ENCODE data around the gene RAB33B. TPM values are rescaled to one million over a fixed set of nuclear protein-coding genes. Genes with fewer than 3 reads are reported as not detected.
A peak's percentile ranks its signal among the peaks of the same experiment; 100 is the strongest.
"Not testable (repeated sequence)": the region's sequence is repeated elsewhere in the genome, so short reads cannot be mapped to it uniquely, and the experiment has no call there.

The RAB33B gene
- polyA plus RNA-seq (2013, experiment 1 of 4), result 8.8 TPM
- polyA plus RNA-seq (2013, experiment 2 of 4), result 9.7 TPM
- polyA plus RNA-seq (2013, experiment 3 of 4), result 7.9 TPM
- 7.7 TPM for polyA plus RNA-seq (2013, experiment 4 of 4)

DNA sequence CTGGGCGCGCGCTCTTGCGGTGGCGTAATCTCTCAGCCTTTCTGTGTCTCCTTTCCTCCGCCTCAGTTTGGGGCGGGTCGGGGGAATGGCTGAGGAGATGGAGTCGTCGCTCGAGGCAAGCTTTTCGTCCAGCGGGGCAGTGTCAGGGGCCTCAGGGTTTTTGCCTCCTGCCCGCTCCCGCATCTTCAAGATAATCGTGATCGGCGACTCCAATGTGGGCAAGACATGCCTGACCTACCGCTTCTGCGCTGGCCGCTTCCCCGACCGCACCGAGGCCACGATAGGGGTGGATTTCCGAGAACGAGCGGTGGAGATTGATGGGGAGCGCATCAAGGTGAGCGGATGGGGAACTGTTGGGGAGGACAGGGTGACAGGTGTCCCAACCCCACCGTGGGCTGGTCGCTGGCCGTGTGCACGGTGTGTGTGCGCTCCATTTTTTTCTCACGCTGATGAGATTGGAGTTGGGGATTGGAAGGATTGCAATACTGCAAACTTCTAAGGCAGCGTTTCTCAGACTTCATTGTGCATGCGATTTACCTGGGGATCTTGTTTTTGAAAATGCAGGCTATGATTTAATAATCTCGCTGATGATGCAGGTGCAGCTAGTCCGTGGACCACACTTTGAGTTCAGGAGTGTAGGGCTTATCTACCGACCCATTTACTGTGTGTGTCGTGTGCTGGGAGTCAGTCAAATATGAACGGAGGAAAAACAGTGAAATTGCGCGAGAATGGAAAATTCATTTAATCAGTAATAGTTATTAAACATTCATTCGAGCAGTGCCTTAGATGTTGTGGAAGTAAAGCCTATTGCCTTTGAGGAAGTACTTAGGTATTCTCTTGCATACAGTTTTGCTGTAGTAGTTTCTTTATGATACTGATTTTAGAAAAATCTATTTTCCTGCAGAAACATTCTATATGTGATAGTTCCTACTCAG lies at the start of gene RAB33B:
RAB33B (plus strand) TSS at position 11 of the 935 bp plus-strand sequence; CDS start at position 86, 75 bp downstream.
- WGBS, 2 experiments, result 5% methylated on average over 46 of the region's 46 CpGs
- H3K27me3 ChIP-seq (ENCODE audit: control insufficient read depth, insufficient read depth, low read length, poor library complexity, severe bottlenecking), result no peaks in the 10 kb centered on the region
- peaks cover 11% of the 10 kb centered on the region for H3K4me1 ChIP-seq (ENCODE audit: control insufficient read depth, insufficient read depth, low read length)
- no peaks in the 10 kb centered on the region for H3K9me3 ChIP-seq (ENCODE audit: control insufficient read depth, low read length)
- peak within 1 kb of the TSS; percentile 80 for H3K27ac ChIP-seq (ENCODE audit: insufficient read depth, low read depth, low read length, poor library complexity, severe bottlenecking)
- H3K4me3 ChIP-seq (ENCODE audit: insufficient read depth, low read depth, low read length), result peak within 1 kb of the TSS; percentile 59
- no peaks in the 10 kb centered on the region for H3K36me3 ChIP-seq (ENCODE audit: control insufficient read depth, insufficient read depth, low read length)

DNA sequence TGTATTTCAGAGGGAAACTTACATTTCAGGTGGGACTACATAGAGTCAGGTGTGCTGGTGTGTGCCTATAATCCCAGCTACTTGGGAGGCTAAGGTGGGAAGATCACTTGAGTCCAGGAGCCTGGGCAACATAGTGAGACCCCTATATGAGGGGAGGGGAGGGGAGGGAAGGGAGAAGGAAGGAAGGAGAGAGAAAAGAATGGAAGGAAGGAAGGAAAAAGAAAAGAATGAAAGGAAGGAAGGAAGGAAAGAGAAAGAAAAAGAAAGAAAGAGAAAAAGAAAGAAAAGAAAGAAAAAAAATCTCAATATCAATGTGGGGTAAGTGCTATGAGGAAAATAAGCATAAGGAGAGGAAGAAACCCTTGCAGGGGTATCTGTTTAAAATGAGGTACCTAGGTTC lies 43.6 kb upstream of the RAB33B start:
- H3K27ac ChIP-seq (ENCODE audit: insufficient read depth, low read depth, low read length, poor library complexity, severe bottlenecking), result no peak overlapping the region
- H3K9me3 ChIP-seq (ENCODE audit: control insufficient read depth, low read length), result no peaks in the 10 kb centered on the region
- H3K4me1 ChIP-seq (ENCODE audit: control insufficient read depth, insufficient read depth, low read length), result no peaks in the 10 kb centered on the region
- no peaks in the 10 kb centered on the region for H3K36me3 ChIP-seq (ENCODE audit: control insufficient read depth, insufficient read depth, low read length)
- H3K27me3 ChIP-seq (ENCODE audit: control insufficient read depth, insufficient read depth, low read length, poor library complexity, severe bottlenecking), result no peaks in the 10 kb centered on the region
- H3K4me3 ChIP-seq (ENCODE audit: insufficient read depth, low read depth, low read length), result no peak overlapping the region

DNA sequence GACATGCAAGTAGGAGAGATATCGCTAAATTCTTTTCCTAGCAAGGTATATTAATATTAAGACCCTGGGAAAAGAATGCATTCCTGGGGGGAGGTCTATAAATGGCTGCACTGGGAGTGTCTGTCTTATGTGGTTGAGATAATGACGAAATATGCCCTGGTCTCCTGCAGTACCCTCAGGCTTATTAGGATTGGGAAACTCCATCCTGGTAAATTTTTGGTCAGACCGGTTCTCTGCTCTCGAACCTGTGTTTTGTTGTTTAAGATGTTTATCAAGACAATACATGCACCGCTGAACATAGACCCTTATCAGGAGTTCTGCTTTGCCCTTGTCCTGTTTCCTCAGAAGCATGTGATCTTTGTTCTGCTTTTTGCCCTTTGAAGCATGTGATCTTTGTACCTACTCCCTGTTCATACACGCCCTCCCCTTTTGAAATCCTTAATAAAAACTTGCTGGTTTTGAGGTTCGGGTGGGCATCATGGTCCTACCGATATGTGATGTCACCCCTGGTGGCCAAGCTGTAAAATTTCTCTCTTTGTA lies 39.2 kb upstream of the RAB33B start:
- not testable (repeated sequence) for H3K4me3 ChIP-seq (ENCODE audit: insufficient read depth, low read depth, low read length); H3K4me1 ChIP-seq (ENCODE audit: control insufficient read depth, insufficient read depth, low read length); H3K27ac ChIP-seq (ENCODE audit: insufficient read depth, low read depth, low read length, poor library complexity, severe bottlenecking); H3K27me3 ChIP-seq (ENCODE audit: control insufficient read depth, insufficient read depth, low read length, poor library complexity, severe bottlenecking); H3K9me3 ChIP-seq (ENCODE audit: control insufficient read depth, low read length); H3K36me3 ChIP-seq (ENCODE audit: control insufficient read depth, insufficient read depth, low read length)
- WGBS, 2 experiments, result 95 to 96% methylated on average over 8 of the region's 8 CpGs

DNA sequence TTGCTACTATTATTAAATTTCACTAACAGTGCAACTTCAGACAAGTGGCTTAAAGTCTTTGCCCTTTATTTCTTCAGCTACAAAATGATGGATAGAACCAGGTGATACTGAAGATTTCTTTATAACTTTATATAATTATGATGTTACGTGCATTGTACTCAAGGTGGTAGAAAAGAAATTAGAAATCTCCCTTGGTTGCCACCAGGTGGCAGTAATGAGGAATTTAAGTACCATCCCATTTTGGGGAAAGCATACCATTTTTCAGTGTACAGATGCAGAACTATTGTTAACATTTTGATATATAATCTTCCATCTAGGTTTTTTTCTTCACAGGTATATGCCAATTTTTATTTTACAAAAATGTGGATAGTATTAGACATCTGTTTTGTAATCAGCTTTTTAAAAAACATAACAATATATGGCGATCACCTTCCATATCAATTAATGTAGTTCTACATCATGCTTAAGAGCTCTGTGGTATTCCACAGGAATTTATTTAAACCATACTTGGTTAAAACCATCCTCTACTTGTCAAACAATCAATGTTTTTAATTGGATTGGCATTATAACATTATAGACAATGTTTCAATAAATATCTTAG lies 37.7 kb upstream of the RAB33B start:
- Histone ChIP-seq H3K36me3 (ENCODE audit: control insufficient read depth, insufficient read depth, low read length) (no peaks in the 10 kb centered on the region), H3K4me3 (ENCODE audit: insufficient read depth, low read depth, low read length) (no peak overlapping the region), H3K27me3 (ENCODE audit: control insufficient read depth, insufficient read depth, low read length, poor library complexity, severe bottlenecking) (no peaks in the 10 kb centered on the region), H3K9me3 (ENCODE audit: control insufficient read depth, low read length) (no peaks in the 10 kb centered on the region), H3K27ac (ENCODE audit: insufficient read depth, low read depth, low read length, poor library complexity, severe bottlenecking) (no peak overlapping the region), H3K4me1 (ENCODE audit: control insufficient read depth, insufficient read depth, low read length) (no peaks in the 10 kb centered on the region)
- WGBS, 2 experiments, result 88 to 91% methylated on average over 1 to 2 of the region's 2 CpGs

DNA sequence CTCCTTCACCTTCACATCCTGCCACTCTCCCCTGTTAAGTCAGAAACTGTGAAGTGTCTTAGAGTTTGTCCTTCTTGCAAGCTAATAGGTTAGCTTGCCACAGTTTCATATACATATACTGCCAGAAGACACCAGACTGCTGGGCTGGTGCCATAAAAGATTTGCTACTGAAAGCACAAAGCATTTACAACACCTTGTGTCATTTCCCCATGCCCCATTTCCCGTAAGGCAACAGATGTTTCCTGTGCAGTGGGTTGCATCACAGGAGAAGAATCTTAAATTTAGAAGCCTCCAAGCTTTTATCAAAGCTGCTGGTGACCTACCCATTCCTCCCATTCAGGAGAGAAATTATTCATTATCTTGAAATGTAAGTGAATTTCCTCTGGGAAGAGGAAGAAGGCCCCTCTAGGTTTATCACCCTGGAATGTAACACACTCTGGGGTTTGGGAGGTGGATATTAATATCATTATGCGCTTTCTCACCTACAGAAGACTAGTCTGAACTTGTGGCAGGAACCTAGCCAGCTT lies 34.5 kb upstream of the RAB33B start:
- no peaks in the 10 kb centered on the region for H3K4me1 ChIP-seq (ENCODE audit: control insufficient read depth, insufficient read depth, low read length)
- H3K27me3 ChIP-seq (ENCODE audit: control insufficient read depth, insufficient read depth, low read length, poor library complexity, severe bottlenecking), result no peaks in the 10 kb centered on the region
- H3K27ac ChIP-seq (ENCODE audit: insufficient read depth, low read depth, low read length, poor library complexity, severe bottlenecking), result no peak overlapping the region
- no peak overlapping the region for H3K4me3 ChIP-seq (ENCODE audit: insufficient read depth, low read depth, low read length)
- no peaks in the 10 kb centered on the region for H3K9me3 ChIP-seq (ENCODE audit: control insufficient read depth, low read length)
- H3K36me3 ChIP-seq (ENCODE audit: control insufficient read depth, insufficient read depth, low read length), result no peaks in the 10 kb centered on the region
- 100% methylated on average over 2 of the region's 2 CpGs for whole genome bisulfite sequencing, 2 experiments

DNA sequence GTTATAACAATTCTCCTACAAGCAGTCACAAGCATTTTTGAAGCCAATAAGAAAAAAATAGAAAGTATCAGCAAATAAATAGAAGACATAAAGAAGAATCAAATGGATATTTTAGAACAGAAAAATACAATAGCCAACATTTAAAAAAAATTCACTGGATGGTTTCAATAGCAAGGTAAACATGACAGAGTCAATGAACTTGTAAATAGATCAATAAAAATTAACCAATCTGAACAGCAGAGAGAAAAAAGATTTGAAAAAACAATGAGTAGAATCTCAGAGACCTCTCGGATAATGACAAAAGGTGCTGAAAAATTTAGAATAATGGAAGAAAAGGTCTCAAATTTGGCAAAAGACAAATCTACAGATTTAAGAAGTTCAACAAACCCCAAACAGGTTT lies 33.3 kb upstream of the RAB33B start:
- no peaks in the 10 kb centered on the region for H3K9me3 ChIP-seq (ENCODE audit: control insufficient read depth, low read length)
- H3K4me1 ChIP-seq (ENCODE audit: control insufficient read depth, insufficient read depth, low read length), result no peaks in the 10 kb centered on the region
- WGBS, 2 experiments, result 100% methylated on average over 1 of the region's 1 CpG
- H3K36me3 ChIP-seq (ENCODE audit: control insufficient read depth, insufficient read depth, low read length), result no peaks in the 10 kb centered on the region
- no peak overlapping the region for H3K4me3 ChIP-seq (ENCODE audit: insufficient read depth, low read depth, low read length)
- no peaks in the 10 kb centered on the region for H3K27me3 ChIP-seq (ENCODE audit: control insufficient read depth, insufficient read depth, low read length, poor library complexity, severe bottlenecking)
- no peak overlapping the region for H3K27ac ChIP-seq (ENCODE audit: insufficient read depth, low read depth, low read length, poor library complexity, severe bottlenecking)

DNA sequence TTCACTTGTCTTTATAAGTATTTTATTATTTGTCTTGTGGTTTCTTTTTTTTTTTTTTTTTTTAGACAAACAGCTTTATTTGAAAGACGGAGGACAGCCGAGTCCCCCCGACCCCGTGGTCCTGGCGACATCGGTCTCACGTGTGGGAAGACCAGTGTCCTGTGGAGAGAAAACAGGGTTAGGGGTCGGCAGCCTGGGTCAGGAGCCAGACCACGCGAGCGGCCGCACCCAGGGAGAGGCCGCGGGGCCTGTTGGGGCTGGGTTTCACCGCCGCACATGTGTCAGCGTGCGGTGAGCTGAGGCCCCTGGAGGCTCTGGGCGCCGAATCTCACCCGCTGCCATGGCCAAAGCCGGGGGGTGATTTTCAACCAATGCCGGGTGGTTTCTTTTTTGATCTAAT lies 17.8 kb upstream of the RAB33B start:
- no peak overlapping the region for H3K27ac ChIP-seq (ENCODE audit: insufficient read depth, low read depth, low read length, poor library complexity, severe bottlenecking)
- H3K4me1 ChIP-seq (ENCODE audit: control insufficient read depth, insufficient read depth, low read length), result no peaks in the 10 kb centered on the region
- WGBS, 2 experiments, result 97 to 98% methylated on average over 23 of the region's 23 CpGs
- no peaks in the 10 kb centered on the region for H3K27me3 ChIP-seq (ENCODE audit: control insufficient read depth, insufficient read depth, low read length, poor library complexity, severe bottlenecking)
- no peak overlapping the region for H3K4me3 ChIP-seq (ENCODE audit: insufficient read depth, low read depth, low read length)
- no peaks in the 10 kb centered on the region for H3K9me3 ChIP-seq (ENCODE audit: control insufficient read depth, low read length)
- peaks cover 5% of the 10 kb centered on the region for H3K36me3 ChIP-seq (ENCODE audit: control insufficient read depth, insufficient read depth, low read length)

DNA sequence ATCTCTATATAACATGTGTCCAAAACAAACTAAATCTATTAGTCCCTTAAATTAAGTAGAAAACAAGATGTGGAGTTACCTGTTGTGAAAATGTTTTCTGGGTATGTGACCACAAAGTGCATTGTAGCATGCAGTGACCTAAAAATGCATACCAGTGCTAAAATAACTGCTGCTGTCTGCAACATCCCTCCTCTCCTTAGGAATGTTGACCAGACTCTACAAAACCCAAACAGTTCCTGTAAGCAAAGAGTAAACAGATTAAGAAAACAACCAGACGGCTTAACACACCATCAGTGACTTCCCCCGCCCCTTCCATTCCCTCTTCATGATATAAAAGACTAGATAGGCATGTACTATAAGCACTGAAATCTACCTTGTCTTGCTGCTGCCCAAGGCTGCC lies 15.8 kb upstream of the RAB33B start:
- Histone ChIP-seq H3K4me3 (ENCODE audit: insufficient read depth, low read depth, low read length) (no peak overlapping the region), H3K36me3 (ENCODE audit: control insufficient read depth, insufficient read depth, low read length) (peaks cover 5% of the 10 kb centered on the region), H3K27ac (ENCODE audit: insufficient read depth, low read depth, low read length, poor library complexity, severe bottlenecking) (no peak overlapping the region), H3K9me3 (ENCODE audit: control insufficient read depth, low read length) (no peaks in the 10 kb centered on the region), H3K27me3 (ENCODE audit: control insufficient read depth, insufficient read depth, low read length, poor library complexity, severe bottlenecking) (no peaks in the 10 kb centered on the region), H3K4me1 (ENCODE audit: control insufficient read depth, insufficient read depth, low read length) (no peaks in the 10 kb centered on the region)
- WGBS, 2 experiments, result 91 to 95% methylated on average over 2 of the region's 2 CpGs

DNA sequence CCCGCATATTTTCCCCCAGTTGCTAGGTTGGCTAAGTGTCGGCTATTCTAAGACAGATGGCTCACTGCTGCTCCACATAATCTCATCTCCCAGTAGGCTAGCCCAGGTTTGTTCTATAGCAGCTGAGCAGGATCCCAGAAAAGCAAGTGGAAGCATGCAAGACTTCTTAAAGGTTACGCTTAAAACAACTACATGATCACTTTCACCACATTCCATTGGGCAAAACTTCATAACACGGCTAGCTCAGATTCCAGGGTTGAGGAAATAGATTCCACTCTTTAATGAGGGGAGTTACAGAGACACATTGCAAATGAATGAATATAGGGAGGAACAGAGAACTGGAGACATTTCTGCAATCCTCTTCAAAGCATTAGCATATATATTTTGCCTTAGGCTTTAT lies 12.9 kb upstream of the RAB33B start:
- Histone ChIP-seq H3K4me1 (ENCODE audit: control insufficient read depth, insufficient read depth, low read length) (no peaks in the 10 kb centered on the region), H3K27ac (ENCODE audit: insufficient read depth, low read depth, low read length, poor library complexity, severe bottlenecking) (no peak overlapping the region), H3K36me3 (ENCODE audit: control insufficient read depth, insufficient read depth, low read length) (peaks cover 5% of the 10 kb centered on the region), H3K9me3 (ENCODE audit: control insufficient read depth, low read length) (no peaks in the 10 kb centered on the region), H3K27me3 (ENCODE audit: control insufficient read depth, insufficient read depth, low read length, poor library complexity, severe bottlenecking) (no peaks in the 10 kb centered on the region), H3K4me3 (ENCODE audit: insufficient read depth, low read depth, low read length) (no peak overlapping the region)
- 85 to 97% methylated on average over 4 of the region's 4 CpGs for WGBS, 2 experiments

DNA sequence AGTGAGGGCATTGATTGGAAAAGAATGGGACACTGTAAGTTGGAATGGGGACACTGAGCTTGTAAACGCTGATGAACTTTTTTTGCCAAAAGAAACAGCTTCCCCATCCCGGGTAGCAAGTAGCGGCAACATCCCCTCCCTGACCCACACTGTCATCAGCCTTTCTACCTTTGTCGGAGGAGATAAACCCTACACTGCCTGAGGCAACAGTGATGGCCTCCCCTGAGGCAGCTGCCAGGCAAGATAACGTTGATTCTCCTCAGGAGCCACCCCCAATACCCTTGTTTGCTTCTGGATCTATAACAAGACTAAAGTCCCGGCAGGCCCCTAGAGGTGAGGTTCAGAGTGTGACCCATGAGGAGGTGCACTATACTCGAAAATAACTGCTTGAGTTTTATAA lies 10.3 kb upstream of the RAB33B start:
- WGBS, 2 experiments, result 86 to 91% methylated on average over 7 of the region's 7 CpGs

More for the DNA sequence above, 10.3 kb upstream of the RAB33B start:
- no peaks in the 10 kb centered on the region for H3K27me3 ChIP-seq (ENCODE audit: control insufficient read depth, insufficient read depth, low read length, poor library complexity, severe bottlenecking)
- no peak overlapping the region for H3K4me3 ChIP-seq (ENCODE audit: insufficient read depth, low read depth, low read length)
- no peak overlapping the region for H3K27ac ChIP-seq (ENCODE audit: insufficient read depth, low read depth, low read length, poor library complexity, severe bottlenecking)
- H3K36me3 ChIP-seq (ENCODE audit: control insufficient read depth, insufficient read depth, low read length), result peaks cover 5% of the 10 kb centered on the region
- H3K9me3 ChIP-seq (ENCODE audit: control insufficient read depth, low read length), result no peaks in the 10 kb centered on the region
- no peaks in the 10 kb centered on the region for H3K4me1 ChIP-seq (ENCODE audit: control insufficient read depth, insufficient read depth, low read length)
